SK-N-SH treated with all-trans-retinoic acid at 6 μM for 48 hours (cell line): ENCODE results near the gene IRF1.
"Not testable (repeated sequence)": the region's sequence is repeated elsewhere in the genome, so short reads cannot be mapped to it uniquely, and the experiment has no call there.

Experiments
- ATAC-seq: fragments of 200-7000 bp; cut with Tn5 transposase; 3 replicates; pipeline ENCODE4 v1.9.1; 2020; ENCODE audit warnings: mild to moderate bottlenecking, moderate library complexity
- ARNTL ChIP-seq: fragments of 450-650 bp; formaldehyde crosslinking; IDR thresholded peaks from 2 replicates; pipeline ENCODE4 v1.5.0; 2020; ENCODE audit warnings: low read depth, mild to moderate bottlenecking, moderate library complexity, borderline replicate concordance
- BACH2 ChIP-seq: fragments of 250-450 bp; sonication (Bioruptor Pico); IDR thresholded peaks from 2 replicates; pipeline ENCODE4 v1.9.0; 2021; ENCODE audit warnings: mild to moderate bottlenecking, borderline replicate concordance
- ESRRG ChIP-seq: fragments of 250-450 bp; sonication (Bioruptor Pico); IDR thresholded peaks from 2 replicates; pipeline ENCODE4 v1.6.1; 2021; ENCODE audit warnings: mild to moderate bottlenecking
- GLIS3 ChIP-seq: fragments of 250-450 bp; sonication (Bioruptor Pico); IDR thresholded peaks from 2 replicates; pipeline ENCODE4 v1.5.0; 2020; ENCODE audit warnings: mild to moderate bottlenecking, moderate library complexity
- OSR1 ChIP-seq: fragments of 250-450 bp; sonication (Bioruptor Pico); IDR thresholded peaks from 2 replicates; pipeline ENCODE4 v1.8.0; 2022; ENCODE audit warnings: moderate library complexity, mild to moderate bottlenecking, inconsistent platforms
- PPARA ChIP-seq: fragments of 250-450 bp; sonication (Bioruptor Pico); IDR thresholded peaks from 2 replicates; pipeline ENCODE4 v1.5.0; 2020; ENCODE audit warnings: mild to moderate bottlenecking, borderline replicate concordance
- RARB ChIP-seq: fragments of 250-450 bp; sonication (Bioruptor Pico); IDR thresholded peaks from 2 replicates; pipeline ENCODE4 v1.8.0; 2021; ENCODE audit warnings: mild to moderate bottlenecking, moderate library complexity
- SNAI2 ChIP-seq: fragments of 250-450 bp; sonication (Bioruptor Pico); IDR thresholded peaks from 2 replicates; pipeline ENCODE4 v1.5.0; 2020; ENCODE audit warnings: mild to moderate bottlenecking, moderate library complexity
- TCF4 ChIP-seq: fragments of 250-450 bp; sonication (Bioruptor Pico); IDR thresholded peaks from 2 replicates; pipeline ENCODE4 v1.8.0; 2021; ENCODE audit warnings: mild to moderate bottlenecking, moderate library complexity, borderline replicate concordance
- TOX ChIP-seq: fragments of 250-450 bp; sonication (Bioruptor Pico); IDR thresholded peaks from 2 replicates; pipeline ENCODE4 v1.8.0; 2021; ENCODE audit warnings: mild to moderate bottlenecking, moderate library complexity, borderline replicate concordance
- ZC3H10 ChIP-seq: fragments of 250-450 bp; sonication (Bioruptor Pico); IDR thresholded peaks from 2 replicates; pipeline ENCODE4 v1.5.1; 2021; ENCODE audit warnings: mild to moderate bottlenecking, moderate library complexity
- ZFP3 ChIP-seq: fragments of 250-450 bp; sonication (Bioruptor Pico); IDR thresholded peaks from 2 replicates; pipeline ENCODE4 v1.5.0; 2020; ENCODE audit warnings: mild to moderate bottlenecking, moderate library complexity
- ZFP30 ChIP-seq: fragments of 450-650 bp; formaldehyde crosslinking; IDR thresholded peaks from 2 replicates; pipeline ENCODE4 v1.5.0; 2022; ENCODE audit warnings: mild to moderate bottlenecking, moderate library complexity
- ZNF565 ChIP-seq: fragments of 450-650 bp; formaldehyde crosslinking; conservative IDR thresholded peaks from 2 replicates; pipeline ENCODE4 v1.5.0; 2020; ENCODE audit warnings: low read depth, mild to moderate bottlenecking, moderate library complexity
- ZNF70 ChIP-seq: fragments of 450-650 bp; formaldehyde crosslinking; IDR thresholded peaks from 2 replicates; pipeline ENCODE4 v1.5.0; 2020; ENCODE audit warnings: mild to moderate bottlenecking, moderate library complexity
- ZNF8 ChIP-seq: fragments of 450-650 bp; formaldehyde crosslinking; IDR thresholded peaks from 2 replicates; pipeline ENCODE4 v1.5.0; 2020; ENCODE audit warnings: mild to moderate bottlenecking, moderate library complexity
- TF ChIP-seq, protein P1 (sequence below): fragments of 250-450 bp; sonication (Bioruptor Pico); IDR thresholded peaks from 2 replicates; pipeline ENCODE4 v1.8.0; 2021; ENCODE audit warnings: low read depth, mild to moderate bottlenecking, moderate library complexity, borderline replicate concordance
- TF ChIP-seq, protein P2 (sequence below): fragments of 250-450 bp; sonication (Bioruptor Pico); IDR thresholded peaks from 2 replicates; pipeline ENCODE4 v1.8.0; 2020; ENCODE audit warnings: mild to moderate bottlenecking, moderate library complexity, borderline replicate concordance
- TF ChIP-seq, protein P3 (sequence below): fragments of 250-450 bp; sonication (Bioruptor Pico); IDR thresholded peaks from 2 replicates; pipeline ENCODE4 v1.5.1; 2021; ENCODE audit warnings: mild to moderate bottlenecking, moderate library complexity
- TF ChIP-seq, protein P4 (sequence below): fragments of 250-450 bp; sonication (Bioruptor Pico); IDR thresholded peaks from 2 replicates; pipeline ENCODE4 v1.5.0; 2020; ENCODE audit warnings: mild to moderate bottlenecking, moderate library complexity

Gene IRF1

DNA sequence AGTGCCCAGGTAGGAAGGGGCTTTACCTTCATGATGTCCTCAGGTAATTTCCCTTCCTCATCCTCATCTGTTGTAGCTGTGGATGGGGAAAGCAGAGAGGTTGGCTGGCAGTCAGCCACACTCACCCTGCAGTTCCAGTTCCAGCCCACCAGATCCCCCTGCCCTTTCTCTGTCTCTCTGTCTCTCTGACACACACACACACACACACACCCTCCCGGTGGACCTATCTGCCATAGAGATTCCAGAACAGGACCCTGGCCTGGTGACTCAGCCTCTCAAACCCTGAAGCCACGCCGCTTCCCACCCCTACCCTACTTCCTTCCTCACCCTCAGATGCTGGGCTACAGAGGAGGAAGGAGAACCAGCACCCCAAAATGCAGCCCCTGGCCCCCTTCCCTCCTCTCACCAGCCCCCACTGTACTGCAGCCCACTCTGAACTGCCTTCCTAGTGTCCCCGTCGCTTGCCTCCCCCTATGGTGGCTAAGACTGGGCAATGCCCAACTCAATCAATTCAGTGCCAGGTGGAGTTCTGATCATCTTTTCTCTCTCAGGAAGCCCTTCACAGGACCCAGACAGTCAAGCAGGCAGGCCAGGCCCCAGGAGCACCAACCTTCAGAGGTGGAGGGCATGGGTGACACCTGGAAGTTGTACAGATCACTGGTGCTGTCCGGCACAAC lies 4.8 kb downstream of the IRF1 start (continued):
- TF ChIP-seq, protein P1, sequence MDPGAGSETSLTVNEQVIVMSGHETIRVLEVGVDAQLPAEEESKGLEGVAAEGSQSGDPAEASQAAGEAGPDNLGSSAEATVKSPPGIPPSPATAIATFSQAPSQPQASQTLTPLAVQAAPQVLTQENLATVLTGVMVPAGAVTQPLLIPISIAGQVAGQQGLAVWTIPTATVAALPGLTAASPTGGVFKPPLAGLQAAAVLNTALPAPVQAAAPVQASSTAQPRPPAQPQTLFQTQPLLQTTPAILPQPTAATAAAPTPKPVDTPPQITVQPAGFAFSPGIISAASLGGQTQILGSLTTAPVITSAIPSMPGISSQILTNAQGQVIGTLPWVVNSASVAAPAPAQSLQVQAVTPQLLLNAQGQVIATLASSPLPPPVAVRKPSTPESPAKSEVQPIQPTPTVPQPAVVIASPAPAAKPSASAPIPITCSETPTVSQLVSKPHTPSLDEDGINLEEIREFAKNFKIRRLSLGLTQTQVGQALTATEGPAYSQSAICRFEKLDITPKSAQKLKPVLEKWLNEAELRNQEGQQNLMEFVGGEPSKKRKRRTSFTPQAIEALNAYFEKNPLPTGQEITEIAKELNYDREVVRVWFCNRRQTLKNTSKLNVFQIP (CRISPR knock-in tag): no peak
- TF ChIP-seq GLIS3 (no peak), ZNF8 (CRISPR knock-in tag) (no peak)

DNA sequence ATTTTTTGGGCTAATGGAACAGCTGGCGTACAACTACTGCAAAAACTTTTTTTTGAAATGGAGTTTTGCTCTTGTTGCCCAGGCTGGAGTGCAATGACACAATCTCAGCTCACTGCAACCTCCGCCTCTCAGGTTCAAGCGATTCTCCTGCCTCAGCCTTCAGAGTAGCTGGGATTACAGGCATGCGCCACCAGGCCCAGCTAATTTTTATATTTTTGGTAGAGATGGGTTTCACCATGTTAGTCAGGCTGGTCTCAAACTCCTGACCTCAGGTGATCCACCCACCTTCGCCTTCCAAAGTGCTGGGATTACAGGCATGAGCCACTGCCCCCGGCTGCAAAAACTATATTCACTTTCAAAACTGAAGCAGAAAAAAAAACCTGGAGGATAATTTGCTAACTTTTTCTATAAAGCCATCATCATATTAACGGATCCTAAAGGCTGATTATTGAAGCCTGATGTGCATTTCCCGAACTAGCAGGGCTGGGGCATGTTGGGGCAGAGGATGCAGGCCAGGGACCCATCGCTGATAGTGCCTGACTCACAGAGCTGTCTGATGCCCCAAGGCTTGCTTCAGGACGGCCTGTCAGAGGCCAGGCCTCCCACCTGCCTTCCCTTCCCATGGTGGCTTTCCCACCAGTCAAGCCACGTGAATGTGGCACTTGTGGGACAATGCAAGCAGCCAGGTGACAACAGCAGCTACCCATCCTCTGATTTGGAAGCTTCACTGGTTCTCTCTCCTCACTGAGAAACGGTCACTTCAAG lies 5.5 kb downstream of the IRF1 start:
- ATAC-seq: not testable (repeated sequence)

DNA sequence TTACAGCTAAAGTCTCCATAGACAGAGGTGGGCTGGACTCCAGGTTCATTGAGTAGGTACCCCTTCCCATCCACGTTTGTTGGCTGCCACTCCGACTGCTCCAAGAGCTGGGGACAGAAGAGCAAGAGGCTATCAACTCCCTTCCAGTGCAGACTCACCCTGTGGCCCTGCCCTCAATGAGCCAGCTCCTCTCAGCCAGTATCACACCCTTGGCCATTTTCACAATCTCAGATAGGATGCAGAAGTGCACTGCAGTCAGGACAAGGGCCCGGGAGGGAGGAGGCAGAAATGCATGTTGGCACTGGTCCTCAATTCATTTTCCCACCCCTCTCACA lies 6.2 kb downstream of the IRF1 start:
- no peak for ATAC-seq

DNA sequence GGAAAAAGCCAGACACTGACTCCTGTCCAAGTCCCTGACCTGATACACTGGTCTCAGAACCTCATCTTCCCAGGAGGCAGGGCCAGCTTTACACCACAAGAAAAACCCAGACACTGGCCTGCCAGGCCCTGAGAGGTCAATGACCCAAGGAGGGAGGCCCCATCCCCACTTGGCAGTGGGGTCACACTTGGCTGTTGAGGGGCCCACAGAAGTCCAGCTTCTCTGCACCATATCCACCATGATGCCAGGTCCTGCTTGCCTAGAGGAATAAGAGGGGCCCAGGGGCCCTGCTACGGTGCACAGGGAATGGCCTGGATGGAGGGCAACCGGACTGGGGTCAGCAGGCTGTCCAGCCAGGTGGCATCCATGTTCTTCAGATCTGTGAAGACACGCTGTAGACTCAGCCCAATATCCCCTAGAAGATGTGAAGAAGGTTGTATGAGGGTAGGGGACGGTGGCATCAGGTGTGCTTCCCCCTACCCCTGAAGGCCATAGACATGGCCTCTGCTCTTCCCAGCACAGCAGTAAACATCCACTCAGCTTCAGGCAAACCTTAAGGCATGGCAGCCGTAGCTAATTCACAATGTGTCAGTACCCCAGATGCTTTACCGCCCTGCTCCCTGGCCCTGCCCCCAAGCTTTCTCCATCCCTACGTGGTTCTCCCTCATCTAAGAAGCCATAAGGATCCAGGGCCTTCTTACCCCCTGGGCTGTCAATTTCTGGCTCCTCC lies 6.7 kb downstream of the IRF1 start:
- no peak for ATAC-seq
- TF ChIP-seq ZFP30 (CRISPR knock-in tag) (no peak), RARB (CRISPR knock-in tag) (no peak), ZC3H10 (CRISPR knock-in tag) (no peak), OSR1 (CRISPR knock-in tag) (no peak), BACH2 (CRISPR knock-in tag) (no peak), SNAI2 (no peak), ZNF565 (no peak), ZNF8 (CRISPR knock-in tag) (no peak), ZNF70 (CRISPR knock-in tag) (no peak), ESRRG (CRISPR knock-in tag) (no peak), PPARA (CRISPR knock-in tag) (no peak), ARNTL (CRISPR knock-in tag) (no peak)
- TF ChIP-seq, protein P1 (CRISPR knock-in tag): no peak
- TF ChIP-seq, protein P2, sequence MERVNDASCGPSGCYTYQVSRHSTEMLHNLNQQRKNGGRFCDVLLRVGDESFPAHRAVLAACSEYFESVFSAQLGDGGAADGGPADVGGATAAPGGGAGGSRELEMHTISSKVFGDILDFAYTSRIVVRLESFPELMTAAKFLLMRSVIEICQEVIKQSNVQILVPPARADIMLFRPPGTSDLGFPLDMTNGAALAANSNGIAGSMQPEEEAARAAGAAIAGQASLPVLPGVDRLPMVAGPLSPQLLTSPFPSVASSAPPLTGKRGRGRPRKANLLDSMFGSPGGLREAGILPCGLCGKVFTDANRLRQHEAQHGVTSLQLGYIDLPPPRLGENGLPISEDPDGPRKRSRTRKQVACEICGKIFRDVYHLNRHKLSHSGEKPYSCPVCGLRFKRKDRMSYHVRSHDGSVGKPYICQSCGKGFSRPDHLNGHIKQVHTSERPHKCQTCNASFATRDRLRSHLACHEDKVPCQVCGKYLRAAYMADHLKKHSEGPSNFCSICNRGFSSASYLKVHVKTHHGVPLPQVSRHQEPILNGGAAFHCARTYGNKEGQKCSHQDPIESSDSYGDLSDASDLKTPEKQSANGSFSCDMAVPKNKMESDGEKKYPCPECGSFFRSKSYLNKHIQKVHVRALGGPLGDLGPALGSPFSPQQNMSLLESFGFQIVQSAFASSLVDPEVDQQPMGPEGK (CRISPR knock-in tag): no peak

More for the DNA sequence above, 6.2 kb downstream of the IRF1 start:
- TF ChIP-seq, protein P2 (CRISPR knock-in tag): no peak
- TF ChIP-seq SNAI2 (no peak), PPARA (CRISPR knock-in tag) (no peak), ZNF70 (CRISPR knock-in tag) (no peak), ZFP3 (CRISPR knock-in tag) (no peak), RARB (CRISPR knock-in tag) (no peak), OSR1 (CRISPR knock-in tag) (no peak), TOX (CRISPR knock-in tag) (no peak), TCF4 (CRISPR knock-in tag) (no peak), GLIS3 (no peak)
- TF ChIP-seq, protein P3, sequence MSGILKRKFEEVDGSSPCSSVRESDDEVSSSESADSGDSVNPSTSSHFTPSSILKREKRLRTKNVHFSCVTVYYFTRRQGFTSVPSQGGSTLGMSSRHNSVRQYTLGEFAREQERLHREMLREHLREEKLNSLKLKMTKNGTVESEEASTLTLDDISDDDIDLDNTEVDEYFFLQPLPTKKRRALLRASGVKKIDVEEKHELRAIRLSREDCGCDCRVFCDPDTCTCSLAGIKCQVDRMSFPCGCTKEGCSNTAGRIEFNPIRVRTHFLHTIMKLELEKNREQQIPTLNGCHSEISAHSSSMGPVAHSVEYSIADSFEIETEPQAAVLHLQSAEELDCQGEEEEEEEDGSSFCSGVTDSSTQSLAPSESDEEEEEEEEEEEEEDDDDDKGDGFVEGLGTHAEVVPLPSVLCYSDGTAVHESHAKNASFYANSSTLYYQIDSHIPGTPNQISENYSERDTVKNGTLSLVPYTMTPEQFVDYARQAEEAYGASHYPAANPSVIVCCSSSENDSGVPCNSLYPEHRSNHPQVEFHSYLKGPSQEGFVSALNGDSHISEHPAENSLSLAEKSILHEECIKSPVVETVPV: no peak
- TF ChIP-seq, protein P4, sequence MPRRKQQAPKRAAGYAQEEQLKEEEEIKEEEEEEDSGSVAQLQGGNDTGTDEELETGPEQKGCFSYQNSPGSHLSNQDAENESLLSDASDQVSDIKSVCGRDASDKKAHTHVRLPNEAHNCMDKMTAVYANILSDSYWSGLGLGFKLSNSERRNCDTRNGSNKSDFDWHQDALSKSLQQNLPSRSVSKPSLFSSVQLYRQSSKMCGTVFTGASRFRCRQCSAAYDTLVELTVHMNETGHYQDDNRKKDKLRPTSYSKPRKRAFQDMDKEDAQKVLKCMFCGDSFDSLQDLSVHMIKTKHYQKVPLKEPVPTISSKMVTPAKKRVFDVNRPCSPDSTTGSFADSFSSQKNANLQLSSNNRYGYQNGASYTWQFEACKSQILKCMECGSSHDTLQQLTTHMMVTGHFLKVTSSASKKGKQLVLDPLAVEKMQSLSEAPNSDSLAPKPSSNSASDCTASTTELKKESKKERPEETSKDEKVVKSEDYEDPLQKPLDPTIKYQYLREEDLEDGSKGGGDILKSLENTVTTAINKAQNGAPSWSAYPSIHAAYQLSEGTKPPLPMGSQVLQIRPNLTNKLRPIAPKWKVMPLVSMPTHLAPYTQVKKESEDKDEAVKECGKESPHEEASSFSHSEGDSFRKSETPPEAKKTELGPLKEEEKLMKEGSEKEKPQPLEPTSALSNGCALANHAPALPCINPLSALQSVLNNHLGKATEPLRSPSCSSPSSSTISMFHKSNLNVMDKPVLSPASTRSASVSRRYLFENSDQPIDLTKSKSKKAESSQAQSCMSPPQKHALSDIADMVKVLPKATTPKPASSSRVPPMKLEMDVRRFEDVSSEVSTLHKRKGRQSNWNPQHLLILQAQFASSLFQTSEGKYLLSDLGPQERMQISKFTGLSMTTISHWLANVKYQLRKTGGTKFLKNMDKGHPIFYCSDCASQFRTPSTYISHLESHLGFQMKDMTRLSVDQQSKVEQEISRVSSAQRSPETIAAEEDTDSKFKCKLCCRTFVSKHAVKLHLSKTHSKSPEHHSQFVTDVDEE (CRISPR knock-in tag): no peak
